HG02798 (cell line): ENCODE results near the gene KRTAP10-1.
"Not testable (repeated sequence)": the region's sequence is repeated elsewhere in the genome, so short reads cannot be mapped to it uniquely, and the experiment has no call there.

Source experiments
- ATAC-seq: cut with Tn5 transposase; IDR thresholded peaks from one replicate; pipeline ENCODE4 v1.9.1; 2021; ENCODE audit warnings: mild to moderate bottlenecking; ENCODE audit not compliant: unreplicated experiment, poor library complexity

KRTAP10-1 gene, protein sequence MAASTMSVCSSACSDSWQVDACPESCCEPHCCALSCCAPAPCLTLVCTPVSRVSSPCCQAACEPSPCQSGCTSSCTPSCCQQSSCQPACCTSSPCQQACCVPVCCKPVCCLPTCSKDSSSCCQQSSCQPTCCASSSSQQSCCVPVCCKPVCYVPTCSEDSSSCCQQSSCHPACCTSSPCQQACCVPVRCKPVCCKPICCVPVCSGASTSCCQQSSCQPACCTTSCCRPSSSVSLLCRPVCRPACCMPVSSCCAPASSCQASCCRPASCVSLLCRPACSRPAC

DNA sequence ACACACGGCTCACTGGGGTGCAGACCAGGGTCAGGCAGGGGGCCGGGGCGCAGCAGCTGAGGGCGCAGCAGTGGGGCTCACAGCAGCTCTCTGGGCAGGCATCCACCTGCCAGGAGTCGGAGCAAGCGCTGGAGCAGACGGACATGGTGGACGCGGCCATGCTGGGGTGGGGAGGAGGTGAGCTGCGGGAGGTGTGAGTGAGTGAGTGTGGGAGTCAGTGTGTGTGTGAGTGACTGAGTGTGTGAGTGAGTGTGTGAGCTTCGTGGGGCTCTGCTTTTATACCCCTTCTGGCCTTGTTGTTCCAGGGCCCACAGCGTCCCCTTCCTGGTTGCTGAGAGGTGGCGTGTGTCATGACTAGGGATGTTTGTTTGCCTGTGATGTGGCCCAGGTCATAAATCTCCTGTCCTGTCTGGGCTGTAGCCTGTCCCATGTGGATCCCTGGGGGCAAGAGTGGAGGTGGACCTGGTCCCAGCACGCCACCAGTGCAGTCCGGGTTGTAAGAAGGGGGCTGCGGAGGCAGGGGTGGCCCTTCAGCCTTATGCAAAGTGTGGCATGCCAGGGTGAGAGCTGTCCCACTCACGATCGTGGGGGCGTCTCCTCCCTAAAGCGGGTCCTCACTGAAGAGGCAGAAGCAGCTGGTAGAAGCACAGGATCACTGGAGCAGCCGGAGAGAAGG is at the start of gene KRTAP10-1:
Gene KRTAP10-1 (minus strand): TSS at position 205 of the 676 bp plus-strand sequence. CDS start 45 bp downstream, at position 160.
- no peak for ATAC-seq

DNA sequence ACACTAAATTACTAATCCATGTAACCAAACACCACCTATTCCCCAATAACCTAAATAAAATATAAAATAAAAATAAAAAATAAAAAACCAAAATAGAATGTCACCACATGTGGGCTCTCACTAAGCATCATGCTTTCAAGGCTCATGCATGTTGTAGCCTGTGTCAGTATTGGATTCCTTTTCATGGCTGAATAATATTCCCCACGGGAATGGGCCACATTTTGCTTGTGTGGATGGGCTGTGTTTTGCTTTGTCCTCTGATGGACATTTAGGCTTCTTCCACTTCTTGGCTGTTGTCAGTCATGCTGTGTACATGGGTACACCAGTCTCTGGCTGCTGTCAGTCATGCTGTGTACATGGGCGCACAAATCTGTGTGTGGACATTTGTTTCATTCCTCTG is 49.1 kb upstream of the KRTAP10-1 start:
- ATAC-seq, result no peak

DNA sequence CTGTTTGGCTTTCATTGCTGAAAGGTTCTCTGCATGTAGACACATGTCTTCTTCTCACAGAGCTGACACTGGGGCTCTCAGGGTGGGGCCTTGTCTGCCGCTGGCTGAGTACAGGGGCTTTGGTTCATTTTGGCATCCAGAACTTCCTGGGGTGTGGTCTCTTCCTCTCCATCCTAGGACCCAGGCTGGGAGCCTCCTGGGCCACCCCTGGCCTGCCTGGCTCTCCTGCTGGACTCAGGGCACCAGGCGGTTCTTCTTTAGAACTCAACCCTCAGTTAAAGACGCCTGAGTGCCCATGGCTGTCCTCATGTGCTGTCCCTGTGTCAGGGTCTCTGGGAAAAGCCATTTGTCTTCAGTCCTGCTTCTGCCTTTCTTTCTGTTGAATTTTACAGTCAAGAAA is 45.9 kb upstream of the KRTAP10-1 start:
- ATAC-seq, result no peak

DNA sequence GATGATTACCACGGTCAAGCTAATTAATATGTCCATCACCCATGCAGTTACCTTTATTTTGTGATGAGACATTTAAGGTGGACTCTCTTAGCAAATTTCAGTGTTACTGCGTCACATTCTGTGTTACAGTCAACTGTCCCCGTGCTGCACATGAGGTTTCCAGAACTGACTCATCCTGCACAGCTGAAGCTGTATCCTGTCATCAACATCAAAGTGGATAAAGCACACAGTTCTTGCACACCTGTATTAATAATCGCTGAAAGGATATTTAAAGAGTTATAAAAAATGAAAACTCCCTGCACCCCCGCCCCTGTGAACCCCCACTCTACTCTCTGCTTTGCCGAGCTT is 43.8 kb upstream of the KRTAP10-1 start:
- no peak for ATAC-seq

DNA sequence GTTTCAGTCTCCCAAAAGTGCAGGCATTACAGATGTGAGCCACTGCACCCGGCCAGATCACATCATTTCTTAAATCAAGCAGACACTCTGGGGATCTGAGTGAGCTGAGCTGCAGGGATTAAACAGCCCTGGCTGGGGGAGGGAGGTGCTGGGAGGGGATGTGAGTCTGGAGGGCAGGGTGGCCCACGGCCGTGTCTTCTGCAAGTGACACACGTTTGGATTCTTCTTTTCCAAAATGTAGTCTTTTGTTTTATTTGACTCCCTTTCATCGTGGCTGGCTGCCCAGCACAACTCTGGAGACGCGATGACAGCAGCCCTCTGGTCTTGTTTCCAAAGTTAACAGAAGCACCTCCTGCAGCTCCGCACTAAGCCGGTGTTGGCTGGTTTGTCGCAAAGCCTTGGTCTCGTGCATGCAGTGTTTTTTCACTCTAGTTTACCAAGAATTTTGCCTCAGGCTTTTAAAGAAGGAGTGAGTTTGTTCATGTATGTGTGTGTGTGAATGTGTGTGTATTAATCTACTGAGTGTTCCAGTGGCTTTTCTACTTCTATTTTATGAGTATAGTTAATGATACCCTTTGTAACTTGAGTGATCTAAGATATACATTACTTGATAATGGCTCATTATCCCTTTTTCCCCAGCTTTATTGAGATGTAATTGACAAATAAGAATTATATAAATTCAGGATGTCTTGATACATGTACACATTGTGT is 43.2 kb upstream of the KRTAP10-1 start:
- no peak for ATAC-seq

DNA sequence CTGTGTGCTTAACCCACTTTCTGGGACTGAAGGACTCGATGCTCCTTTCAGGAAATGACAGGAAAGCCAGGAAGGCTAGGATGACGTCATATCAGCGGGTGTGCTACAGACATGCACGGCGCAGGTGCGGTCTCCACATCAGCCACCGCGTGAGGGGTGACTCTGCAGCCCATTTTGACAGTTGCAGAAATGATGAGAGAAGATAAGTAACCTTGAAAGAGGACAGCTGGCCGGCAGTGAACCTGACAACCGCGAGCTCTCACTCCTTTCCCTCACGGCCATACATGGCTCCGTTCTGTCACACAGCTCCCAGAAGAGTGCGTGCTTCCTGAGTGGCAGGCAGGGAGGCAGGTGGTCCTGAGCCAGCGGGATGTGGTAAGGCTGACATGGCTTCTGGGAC is 42.1 kb upstream of the KRTAP10-1 start:
- ATAC-seq, result no peak

DNA sequence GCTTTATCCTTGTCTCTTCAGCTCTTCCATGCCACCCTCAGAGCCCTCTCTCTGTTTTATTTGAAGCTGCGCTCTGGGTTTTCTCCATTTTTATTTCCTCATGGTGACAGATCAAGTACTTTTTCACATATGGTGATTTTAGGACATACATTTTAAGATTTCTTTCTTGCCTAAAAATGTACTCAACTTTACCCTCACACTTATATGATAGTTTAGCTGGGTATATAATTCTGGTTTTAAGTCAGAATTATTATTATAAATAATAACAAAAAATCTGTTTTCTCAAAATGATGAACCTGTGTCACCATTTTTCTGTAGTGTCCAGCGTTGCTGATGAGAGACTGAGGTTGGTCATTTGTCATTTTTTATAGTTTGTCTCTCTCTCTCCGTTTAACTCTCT is 41.2 kb upstream of the KRTAP10-1 start:
- ATAC-seq, result no peak

DNA sequence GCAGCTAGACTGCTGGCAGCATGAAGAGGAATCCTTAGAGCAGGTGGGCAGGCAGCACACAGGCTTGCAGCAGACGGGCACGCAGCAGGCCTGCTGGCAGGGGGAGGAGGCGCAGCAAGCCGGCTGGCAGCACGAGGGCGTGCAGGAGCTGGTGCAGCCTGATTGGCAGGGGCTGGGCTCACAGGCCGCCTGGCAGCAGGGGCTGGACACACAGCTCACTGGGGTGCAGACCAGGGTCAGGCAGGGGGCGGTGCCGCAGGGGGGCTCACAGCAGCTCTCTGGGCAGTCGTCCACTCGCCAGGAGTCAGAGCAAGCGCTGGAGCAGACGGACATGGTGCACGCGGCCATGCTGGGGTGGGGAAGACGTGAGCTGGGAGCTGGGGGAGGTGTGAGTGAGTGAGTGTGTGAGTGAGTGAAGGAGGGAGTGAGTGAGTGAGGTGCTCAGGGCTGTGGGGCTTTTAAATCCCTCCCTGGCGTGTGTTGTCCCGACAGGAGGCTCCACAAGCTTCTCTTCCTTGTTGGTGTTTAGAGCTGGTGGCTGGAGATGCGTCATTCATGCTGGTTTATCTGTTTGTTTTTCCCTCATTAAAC is 40.3 kb upstream of the KRTAP10-1 start, which contains the start of gene KRTAP10-5:
Gene KRTAP10-5 (minus strand): TSS at position 374 of the 591 bp plus-strand sequence. CDS start 26 bp downstream, at position 348.
- not testable (repeated sequence) for ATAC-seq

DNA sequence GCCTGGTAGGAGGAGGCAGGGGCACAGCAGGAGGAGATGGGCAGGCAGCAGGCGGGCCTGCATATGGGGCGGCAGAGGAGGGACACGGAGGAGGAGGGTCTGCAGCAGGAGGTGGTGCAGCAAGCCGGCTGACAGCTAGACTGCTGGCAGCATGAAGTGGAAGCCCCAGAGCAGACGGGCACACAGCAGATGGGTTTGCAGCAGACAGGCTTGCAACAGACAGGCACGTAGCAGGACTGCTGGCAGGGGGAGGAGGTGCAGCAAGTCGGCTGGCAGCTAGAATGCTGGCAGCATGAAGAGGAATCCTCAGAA is 39.8 kb upstream of the KRTAP10-1 start:
- no peak for ATAC-seq

DNA sequence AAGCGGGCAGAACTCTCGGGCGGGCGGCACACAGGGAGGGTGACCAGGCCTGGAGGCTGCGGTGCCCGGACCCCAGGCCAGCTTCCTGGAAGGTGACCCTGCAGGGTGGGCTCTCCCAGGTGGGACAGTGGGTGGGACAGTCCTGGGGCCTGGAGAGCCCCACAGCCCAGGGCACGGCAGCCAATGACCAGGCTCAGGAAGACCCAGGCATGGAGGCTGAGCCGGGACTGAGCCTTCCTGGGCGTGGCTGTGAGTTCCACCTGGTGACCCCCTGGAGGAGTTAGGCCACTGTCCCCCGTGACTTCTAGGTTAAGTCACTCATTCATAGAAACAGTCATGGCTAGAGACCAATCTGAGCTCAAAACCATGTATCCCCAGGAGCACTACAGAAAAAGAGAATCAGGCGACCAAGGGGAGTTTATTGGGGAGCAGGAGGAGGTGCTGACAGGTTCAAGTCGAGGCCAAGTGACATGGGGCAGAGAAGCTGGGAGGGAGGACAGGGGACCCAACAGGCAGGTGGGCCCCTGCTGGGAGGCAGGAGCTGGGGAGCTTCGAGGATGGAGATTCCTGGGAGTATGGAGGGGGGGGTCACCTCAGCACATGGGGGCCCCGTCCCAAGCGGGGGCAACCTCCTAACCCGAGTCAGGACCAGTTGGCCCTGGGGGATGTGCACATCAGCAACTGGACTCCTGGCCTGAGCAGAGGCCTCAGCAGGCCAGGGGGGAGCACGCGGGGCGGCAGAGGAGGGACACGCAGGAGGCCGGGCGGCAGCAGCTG is 39.2 kb upstream of the KRTAP10-1 start:
- ATAC-seq, result no peak

DNA sequence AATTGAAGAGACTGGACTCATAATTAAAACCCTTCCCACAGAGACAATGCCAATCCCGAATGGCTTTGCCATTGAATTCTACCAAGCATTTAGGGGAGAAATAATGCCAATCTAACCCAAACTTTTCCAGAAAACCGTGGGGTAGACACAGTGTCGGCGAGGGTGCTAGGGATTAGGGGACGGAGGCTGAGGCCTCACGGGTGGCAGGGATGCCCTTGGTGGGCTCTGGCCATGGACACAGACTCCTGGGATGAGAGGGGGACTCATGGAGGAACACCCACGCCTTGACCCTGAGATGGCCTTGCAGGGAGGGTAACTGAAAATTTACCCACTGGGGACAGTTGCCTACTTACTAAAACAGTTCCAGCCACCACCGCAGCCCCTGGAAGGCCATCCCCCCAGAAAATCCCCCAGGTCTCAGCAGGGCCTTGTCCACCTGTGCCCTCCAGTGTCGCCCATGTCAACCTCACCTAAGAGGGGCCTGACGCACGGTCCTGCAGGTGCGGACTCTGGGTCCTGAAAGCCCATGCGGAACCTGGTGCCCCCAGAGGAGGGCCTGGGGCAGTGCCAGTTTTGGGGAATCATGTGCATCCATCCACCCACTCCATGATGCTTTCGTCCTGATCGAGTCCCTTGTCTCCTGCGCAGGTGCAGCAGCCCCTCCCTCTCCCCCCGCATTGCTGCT is 38.5 kb upstream of the KRTAP10-1 start:
- ATAC-seq, result no peak

DNA sequence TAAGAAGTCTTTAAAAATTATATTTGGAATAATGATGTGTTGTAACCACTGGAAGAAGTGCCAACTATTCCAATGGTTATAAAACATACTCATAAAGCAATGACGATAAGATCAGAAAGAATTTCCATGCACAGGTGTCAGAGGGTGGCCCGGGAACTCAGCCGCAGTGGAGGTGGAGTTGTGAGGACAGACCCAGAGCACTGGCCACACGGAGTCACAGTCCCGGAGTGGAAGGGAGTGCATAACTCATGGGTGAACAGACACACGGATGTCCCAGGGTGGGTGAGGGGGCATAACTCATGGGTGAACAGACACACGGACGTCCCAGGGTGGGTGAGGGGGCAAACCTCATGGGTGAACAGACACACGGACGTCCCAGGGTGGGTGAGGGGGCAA is 36.0 kb upstream of the KRTAP10-1 start:
- ATAC-seq, result no peak

DNA sequence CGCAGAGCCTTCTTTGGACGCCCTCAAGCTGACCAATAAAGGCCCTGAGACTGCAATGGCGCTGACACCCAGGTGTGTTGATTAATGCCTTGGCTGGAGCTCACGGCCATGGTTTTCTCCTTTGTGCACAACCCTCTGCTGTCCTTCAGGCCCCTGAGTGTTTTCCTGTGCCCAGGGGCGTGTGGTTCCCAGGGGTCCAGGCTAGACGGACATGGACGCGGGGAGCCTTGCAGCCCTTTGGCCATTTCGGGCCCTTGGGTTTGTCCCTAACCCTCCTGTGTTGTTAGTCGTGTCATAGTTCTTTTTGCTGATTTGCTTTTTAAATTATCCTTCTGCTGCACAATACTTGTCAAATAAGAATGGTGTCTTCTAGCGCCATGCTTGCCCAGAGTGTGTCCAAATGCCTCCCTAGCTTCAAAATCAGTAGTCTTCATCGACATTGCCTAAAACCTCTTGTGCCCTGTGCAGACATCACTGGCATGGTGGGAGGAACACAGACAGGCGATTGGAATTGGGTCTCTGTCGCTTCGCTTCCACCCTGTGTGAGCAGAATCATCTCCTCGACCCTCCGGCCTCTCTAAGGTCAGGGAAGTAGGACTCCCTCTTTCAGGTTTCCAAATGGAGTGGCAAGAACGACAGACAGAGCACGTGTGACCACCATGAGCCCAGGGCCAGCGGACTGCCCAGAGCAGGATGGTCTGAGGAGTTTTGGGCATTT is 35.5 kb upstream of the KRTAP10-1 start:
- no peak for ATAC-seq

DNA sequence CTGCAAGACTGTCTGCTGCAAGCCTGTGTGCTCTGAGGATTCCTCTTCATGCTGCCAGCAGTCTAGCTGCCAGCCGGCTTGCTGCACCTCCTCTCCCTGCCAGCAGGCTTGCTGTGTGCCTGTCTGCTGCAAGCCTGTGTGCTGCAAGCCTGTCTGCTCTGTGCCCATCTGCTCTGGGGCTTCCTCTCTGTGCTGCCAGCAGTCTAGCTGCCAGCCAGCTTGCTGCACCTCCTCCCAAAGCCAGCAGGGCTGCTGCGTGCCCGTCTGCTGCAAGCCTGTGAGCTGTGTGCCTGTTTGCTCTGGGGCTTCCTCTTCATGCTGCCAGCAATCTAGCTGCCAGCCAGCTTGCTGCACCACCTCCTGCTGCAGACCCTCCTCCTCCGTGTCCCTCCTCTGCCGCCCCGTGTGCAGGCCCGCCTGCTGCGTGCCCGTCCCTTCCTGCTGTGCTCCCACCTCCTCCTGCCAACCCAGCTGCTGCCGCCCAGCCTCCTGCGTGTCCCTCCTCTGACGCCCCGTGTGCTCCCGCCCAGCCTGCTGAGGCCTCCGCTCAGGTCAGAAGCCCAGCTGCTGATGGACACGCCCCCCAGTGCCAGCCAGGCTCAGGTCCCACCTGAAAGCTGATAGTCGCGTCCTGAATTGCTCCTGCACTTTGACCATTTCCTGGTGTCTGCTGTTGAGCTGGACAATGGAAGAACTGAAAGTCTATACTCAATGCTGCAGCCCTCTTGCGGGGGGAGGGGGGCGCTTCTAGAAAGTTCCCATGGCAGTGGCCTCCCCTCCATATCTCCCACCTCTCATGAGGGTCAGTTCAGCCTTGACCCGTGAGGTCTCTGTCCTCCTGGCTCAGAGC is 34.7 kb upstream of the KRTAP10-1 start:
- no peak for ATAC-seq

DNA sequence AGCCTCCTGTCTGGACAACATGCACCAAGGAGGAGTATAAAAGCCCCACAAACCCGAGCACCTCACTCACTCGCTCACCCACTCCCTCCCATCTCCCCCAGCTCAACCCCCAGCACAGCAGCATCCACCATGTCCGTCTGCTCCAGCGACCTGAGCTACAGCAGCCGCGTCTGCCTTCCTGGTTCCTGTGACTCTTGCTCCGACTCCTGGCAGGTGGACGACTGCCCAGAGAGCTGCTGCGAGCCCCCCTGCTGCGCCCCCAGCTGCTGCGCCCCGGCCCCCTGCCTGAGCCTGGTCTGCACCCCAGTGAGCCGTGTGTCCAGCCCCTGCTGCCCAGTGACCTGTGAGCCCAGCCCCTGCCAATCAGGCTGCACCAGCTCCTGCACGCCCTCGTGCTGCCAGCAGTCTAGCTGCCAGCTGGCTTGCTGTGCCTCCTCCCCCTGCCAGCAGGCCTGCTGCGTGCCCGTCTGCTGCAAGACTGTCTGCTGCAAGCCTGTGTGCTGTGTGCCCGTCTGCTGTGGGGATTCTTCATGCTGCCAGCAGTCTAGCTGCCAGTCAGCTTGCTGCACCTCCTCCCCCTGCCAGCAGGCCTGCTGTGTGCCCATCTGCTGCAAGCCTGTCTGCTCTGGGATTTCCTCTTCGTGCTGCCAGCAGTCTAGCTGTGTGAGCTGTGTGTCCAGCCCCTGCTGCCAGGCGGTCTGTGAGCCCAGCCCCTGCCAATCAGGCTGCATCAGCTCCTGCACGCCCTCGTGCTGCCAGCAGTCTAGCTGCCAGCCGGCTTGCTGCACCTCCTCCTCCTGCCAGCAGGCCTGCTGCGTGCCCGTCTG is 33.8 kb upstream of the KRTAP10-1 start, which contains the start of gene KRTAP10-4:
Gene KRTAP10-4 (plus strand): TSS at position 100 of the 827 bp plus-strand sequence. CDS start 30 bp downstream, at position 130.
- not testable (repeated sequence) for ATAC-seq

DNA sequence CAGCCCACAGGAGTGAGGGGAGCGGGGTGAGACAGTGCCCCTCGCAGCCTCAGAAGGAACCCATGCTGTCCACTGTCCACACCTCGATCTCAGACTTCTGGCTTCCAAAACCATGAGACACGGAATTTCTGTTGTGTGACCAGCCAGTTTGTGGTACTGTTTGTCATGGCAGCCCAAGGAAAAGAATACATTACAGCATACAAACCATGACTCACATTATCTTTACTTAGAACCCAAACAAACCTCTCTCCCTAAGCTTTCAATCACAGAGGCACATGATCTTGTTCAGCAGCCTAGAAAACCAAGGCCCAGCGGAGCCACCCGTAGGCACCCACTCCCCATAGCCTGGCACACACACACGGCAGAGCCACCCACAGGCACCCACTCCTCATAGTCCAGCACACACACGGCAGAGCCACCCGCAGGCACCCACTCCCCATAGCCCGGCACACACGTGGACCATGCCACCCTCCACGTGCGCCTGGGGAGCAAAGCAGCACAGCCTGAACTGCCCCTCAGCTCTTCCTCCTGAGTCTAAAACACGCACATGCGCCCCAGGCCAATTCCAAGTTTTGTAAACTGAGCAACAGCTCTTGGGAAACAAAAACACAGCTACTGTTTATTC is 33.1 kb upstream of the KRTAP10-1 start:
- ATAC-seq, result no peak
